Measurements from ENCODE around the gene AP2B1.
"Not testable (repeated sequence)": the region's sequence is repeated elsewhere in the genome, so short reads cannot be mapped to it uniquely, and the experiment has no call there.

The AP2B1 gene

GRCh38 chr17:35700150-35700549 lies 113.0 kb downstream of the AP2B1 start:
- DNase-seq (ENCODE audit: low read depth in 2 of 2): no peak

- no peak for DNase-seq (ENCODE audit: low read depth in 2 of 2)
Measured at GRCh38 chr17:35701491-35701890, 114.4 kb downstream of the AP2B1 start.

- DNase-seq (ENCODE audit: low read depth in 2 of 2): not testable (repeated sequence)
Measured at GRCh38 chr17:35703308-35703707, 116.2 kb downstream of the AP2B1 start.

DNA sequence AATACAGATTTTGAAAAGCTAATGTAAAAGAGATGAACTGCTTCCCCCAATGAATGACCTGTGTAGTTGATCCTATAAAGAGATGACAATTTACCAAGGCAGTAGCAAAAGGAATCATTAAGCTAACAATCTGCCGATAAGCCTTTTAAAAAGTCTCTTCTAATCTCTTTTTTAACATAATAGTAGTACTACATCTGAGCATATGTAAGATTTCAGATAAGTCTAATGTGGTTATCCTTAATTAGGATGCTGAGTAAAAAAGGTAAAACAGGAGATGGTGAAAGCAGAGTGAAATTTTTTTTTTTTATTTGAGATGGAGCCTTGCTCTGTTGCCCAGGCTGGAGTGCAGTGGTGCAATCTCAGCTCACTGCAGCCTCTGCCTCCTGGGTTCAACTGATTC lies 118.1 kb downstream of the AP2B1 start:
- no peak for DNase-seq (ENCODE audit: low read depth in 2 of 2)

DNA sequence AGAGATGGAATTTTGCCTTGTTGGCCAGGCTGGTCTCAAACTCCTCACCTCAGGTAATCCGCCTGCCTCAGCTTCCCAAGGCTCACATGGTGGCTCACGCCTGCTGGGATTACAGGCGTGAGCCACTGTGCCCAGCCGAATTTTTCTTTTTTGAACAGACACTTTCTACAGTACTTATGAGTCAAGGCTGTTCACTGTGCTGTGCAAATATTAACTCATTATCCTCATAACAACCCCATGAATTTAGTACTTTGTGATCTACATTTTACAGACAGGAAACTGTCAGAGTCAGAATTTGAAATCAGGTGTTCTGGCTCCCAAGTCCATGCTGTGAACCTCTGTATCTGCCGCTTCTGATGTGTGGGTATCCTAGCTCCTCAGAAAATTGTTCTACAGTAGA lies 118.6 kb downstream of the AP2B1 start:
- no peak for DNase-seq (ENCODE audit: low read depth in 2 of 2)

DNA sequence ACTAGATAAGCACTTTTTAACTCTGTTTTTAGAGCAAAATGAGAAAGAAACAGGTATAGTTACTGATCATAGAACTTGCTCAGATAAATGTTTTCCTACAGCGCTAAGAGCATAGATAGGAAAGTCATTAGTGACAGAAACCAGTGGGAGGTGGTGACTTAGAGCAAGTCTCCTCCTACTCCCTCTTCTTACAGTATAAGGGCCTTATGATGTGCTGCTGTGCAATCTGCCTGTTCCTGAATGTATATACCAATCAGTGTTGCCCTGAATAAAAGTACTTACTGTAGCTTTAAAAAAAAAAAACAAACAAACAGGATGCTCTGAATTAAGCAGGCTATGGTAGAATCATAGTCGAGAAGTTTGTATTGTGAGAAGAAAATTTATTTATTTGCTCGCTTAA lies 121.0 kb downstream of the AP2B1 start:
- no peak for DNase-seq (ENCODE audit: low read depth in 2 of 2)

DNA sequence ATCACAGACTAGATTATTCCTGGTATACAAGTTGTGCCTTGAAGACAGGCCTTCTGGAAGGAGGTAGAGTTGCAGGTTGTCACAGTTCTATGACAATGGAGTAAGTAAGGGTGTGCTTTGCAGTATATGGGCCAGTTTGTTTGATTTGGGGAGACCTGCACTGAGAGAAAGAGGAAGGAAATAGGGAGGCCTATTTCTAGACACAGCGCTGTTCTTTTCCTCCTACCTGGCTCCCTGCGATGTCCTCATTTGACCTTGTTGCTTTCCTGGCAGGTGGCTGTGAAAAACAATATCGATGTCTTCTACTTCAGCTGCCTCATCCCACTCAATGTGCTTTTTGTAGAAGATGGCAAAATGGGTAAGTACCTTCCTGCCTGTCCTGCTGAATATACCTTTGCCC lies 121.8 kb downstream of the AP2B1 start:
- no peak for DNase-seq (ENCODE audit: low read depth in 2 of 2)

DNA sequence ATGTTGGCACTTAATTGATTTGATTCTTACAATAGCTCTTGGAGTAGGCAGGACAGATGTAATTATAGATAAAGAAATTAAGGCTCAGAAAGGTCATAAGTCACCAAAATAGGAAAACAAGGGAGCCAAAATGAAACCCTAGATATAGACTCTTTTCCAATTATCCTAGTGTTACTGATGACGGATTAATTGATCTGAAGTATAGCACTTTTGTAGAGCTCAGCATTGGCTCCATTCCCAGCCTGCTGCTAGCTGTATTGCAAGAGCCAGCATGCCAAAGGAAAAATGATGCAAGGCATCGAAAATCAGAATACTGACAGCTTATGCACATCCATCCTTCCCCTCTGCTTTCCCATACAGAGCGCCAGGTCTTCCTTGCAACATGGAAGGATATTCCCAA lies 122.8 kb downstream of the AP2B1 start:
- no peak for DNase-seq (ENCODE audit: low read depth in 2 of 2)

GRCh38 chr17:35710950-35711349 lies 123.8 kb downstream of the AP2B1 start:
- no peak for DNase-seq (ENCODE audit: low read depth in 2 of 2)

DNA sequence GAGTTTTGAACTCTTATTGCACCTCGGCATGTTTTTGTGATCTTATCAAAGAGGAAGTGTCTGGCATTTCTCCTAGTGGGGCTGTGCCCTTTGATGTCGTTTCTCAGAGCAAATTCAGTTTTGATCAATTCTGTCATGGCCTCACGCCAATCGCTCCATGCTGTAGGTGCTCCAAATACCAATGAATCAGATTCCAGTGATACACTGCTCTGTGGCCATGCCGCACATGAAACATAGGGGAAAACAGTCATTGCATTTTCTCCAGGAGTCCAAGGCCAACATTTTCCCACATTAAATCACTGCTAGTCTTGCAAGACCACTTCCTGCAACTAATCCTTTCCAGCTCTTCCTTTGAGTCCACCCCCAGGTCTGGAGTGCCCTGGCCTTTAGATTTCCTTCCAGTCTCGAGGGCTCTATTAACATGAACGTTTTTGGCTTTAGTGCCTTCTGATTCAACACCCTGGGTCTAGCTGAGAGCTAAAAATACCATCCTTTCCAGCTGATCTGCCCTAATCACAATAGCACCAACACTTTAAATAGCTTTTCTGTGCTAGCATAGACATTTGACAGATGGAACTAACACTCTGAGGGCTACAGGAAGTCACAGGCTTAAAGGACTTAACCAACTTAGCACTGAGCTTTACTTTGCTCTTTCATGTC lies 126.1 kb downstream of the AP2B1 start:
- no peak for DNase-seq (ENCODE audit: low read depth in 2 of 2)

GRCh38 chr17:35714988-35715387 lies 127.9 kb downstream of the AP2B1 start:
- no peak for DNase-seq (ENCODE audit: low read depth in 2 of 2)

- DNase-seq (ENCODE audit: low read depth in 2 of 2): no peak
Measured at GRCh38 chr17:35715416-35715815, 128.3 kb downstream of the AP2B1 start.

DNA sequence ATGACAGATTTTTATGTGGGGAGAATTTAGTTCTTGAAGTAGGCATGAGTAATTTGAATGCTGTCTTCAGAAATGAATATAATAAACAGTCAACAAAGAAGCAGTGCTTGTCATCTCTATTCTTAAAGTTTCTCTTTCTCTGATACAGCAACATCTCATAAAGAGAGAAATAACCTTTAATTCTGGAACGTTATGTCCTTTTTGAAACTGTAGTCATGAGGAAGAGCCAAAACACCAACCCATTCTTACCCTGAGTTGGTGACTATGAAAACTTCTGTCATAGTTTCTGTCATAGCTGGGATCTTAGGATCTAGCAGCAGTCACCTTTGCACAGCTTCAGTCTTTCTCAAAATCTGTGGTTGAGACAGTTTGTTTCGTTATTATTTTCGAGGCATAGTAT lies 129.1 kb downstream of the AP2B1 start:
- DNase-seq (ENCODE audit: low read depth in 2 of 2): no peak

- no peak for DNase-seq (ENCODE audit: low read depth in 2 of 2)
Measured at GRCh38 chr17:35716897-35717465, 129.9 kb downstream of the AP2B1 start.

GRCh38 chr17:35717475-35717874 lies 130.4 kb downstream of the AP2B1 start:
- no peak for DNase-seq (ENCODE audit: low read depth in 2 of 2)

- DNase-seq (ENCODE audit: low read depth in 2 of 2): no peak
Measured at GRCh38 chr17:35723735-35724134, 136.6 kb downstream of the AP2B1 start.

DNA sequence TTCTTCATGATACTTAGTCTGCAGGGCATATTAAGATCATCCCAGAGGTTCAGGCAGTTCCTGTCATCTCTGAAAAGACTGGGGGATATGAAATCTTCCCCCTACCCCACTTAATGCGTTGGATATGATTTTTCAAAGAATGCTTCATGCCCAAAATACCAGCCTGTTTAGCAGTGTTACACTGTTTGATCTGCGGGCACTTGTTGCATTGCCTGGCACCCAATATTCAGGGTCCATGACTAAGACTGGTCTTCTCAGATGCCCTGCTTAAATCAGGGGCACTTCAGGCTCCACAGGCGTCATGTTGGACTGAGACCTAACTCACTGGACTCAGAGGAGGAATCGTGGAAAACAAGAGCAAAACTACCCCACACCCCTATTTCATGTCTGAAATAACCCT lies 137.9 kb downstream of the AP2B1 start:
- DNase-seq (ENCODE audit: low read depth in 2 of 2): no peak

DNA sequence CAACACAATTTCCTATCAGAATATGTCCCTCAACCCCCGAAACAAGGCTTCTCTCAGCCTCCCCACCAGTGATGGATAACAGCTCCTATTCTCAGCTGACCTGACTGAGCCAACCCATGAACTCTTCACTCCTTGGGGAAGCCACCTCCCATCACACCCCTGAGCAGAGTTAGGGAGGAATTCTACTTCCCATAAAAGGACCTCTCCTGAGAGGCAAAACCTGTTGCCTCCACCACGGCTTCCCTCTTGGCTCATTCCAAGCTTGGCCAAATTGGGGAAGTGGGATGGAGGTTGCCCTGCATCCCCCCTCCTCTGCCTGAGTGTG lies 138.6 kb downstream of the AP2B1 start:
- DNase-seq (ENCODE audit: low read depth in 2 of 2): no peak

DNA sequence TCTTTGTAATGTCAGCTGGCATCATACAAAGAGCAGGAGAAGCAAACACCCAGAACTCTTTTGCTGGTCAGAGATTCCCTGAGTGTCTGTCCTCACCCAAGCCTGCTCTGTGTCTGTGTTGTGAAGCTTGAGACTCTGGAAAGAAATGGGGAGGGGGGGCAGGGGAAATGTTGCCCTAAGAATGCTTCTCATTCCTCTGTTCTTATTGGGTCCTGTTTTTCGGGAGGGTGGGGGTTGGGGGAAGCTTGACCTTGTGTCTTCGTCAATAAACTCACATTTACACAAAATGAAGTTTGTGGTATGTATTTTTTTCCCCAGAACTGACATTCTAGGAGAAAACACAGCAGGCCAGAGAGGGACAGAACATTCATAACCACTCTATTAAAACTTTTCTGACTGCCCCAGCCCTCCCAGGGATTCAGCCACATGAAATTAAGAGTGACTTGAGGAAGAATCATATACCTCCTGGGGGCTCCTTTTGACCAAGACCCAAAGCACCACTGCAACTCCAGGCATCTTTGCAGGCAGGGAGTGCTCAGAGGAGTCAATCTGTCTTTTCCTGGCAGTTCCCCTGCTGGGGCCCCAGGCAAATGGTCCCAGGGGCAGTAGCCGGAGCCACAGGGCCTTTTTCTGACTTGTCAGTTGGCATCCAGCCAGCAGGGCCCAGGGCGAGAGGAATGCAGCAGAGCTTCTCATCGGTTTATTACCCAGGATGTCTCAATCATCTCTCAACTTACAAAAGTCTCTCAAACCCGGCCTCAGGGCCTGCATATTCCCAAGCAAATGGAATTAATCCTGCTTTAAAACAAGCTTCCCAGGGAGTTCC lies 139.2 kb downstream of the AP2B1 start:
- no peak for DNase-seq (ENCODE audit: low read depth in 2 of 2)

- no peak for DNase-seq (ENCODE audit: low read depth in 2 of 2)
Measured at GRCh38 chr17:35726953-35727460, 139.9 kb downstream of the AP2B1 start.

DNA sequence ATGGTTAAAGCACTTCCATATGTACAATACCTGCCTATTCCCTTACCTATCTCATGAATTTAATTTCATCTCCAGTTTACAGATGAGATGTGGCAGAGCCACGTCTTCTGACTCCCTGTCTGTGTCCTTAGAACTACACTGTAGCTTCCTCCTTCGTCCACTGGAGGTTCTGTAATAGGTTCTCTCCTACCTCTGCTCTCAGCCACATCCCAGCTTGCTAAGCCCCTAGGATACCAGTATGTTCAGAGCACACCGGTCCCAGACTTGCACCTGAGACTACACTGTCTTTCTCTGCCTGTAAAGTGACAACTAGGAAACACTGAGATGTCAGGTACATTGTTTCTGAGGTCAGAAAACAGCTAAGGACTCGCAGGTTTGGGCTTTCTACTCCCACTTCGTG lies 140.5 kb downstream of the AP2B1 start:
- DNase-seq (ENCODE audit: low read depth in 2 of 2): no peak

GRCh38 chr17:35728551-35728950 lies 141.4 kb downstream of the AP2B1 start:
- DNase-seq (ENCODE audit: low read depth in 2 of 2): no peak

DNA sequence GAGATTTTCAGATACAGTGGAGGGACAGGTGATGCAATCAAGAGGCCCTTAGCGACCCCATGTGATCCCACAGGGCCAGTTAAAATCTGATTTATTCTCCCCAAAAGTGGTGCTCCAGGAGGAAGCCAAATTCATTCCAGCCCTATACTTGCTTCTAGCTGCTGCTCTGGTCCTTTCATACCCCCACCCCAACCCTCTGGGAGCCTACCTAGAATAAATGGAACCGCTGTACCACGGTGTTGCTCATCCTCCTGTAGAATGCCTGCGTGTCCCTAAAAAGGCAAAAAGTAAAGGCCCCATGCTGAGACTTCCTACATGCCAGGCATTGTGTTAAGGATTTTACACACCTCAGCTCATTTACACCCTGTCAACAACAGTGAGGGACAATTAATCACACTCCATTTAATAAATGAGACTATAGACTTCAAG lies 142.3 kb downstream of the AP2B1 start:
- no peak for DNase-seq (ENCODE audit: low read depth in 2 of 2)
